Loucy (cell line): Measurements from ENCODE around the gene AFF1.

Source experiments
- H2AFZ ChIP-seq: fragments of 200-600 bp; sonication (generic); 2 replicates; pipeline ENCODE4 v1.6.0; 2016; ENCODE audit warnings: antibody characterized with exemption, mild to moderate bottlenecking, low read length, moderate library complexity
- H3F3A ChIP-seq: fragments of 200-600 bp; 2 replicates; pipeline ENCODE4 v1.6.0; 2016; ENCODE audit warnings: antibody characterized with exemption, low read depth, mild to moderate bottlenecking
- H3K27me3 ChIP-seq: fragments of 200-600 bp; sonication (generic); 2 replicates; pipeline ENCODE4 v1.6.1; 2014; ENCODE audit warnings: low read length, mild to moderate bottlenecking; ENCODE audit not compliant: insufficient read depth, poor library complexity, severe bottlenecking
- H3K36me3 ChIP-seq: fragments of 200-600 bp; sonication (generic); 2 replicates; pipeline ENCODE4 v1.6.1; 2016; ENCODE audit warnings: low read length; ENCODE audit not compliant: insufficient read depth
- H3K4me1 ChIP-seq: fragments of 200-600 bp; sonication (generic); 2 replicates; pipeline ENCODE4 v1.5.1; 2014; ENCODE audit warnings: low read length, mild to moderate bottlenecking; ENCODE audit not compliant: insufficient read depth, poor library complexity, severe bottlenecking
- H3K4me2 ChIP-seq: fragments of 200-600 bp; sonication (generic); 2 replicates; pipeline ENCODE4 v1.6.0; 2014; ENCODE audit warnings: antibody characterized with exemption, low read length, low read depth, mild to moderate bottlenecking; ENCODE audit not compliant: poor library complexity, severe bottlenecking
- H3K4me3 ChIP-seq: fragments of 200-600 bp; sonication (generic); 2 replicates; pipeline ENCODE4 v1.5.1; 2014; ENCODE audit warnings: low read length, mild to moderate bottlenecking, mixed read lengths; ENCODE audit not compliant: poor library complexity, severe bottlenecking
- H3K79me2 ChIP-seq: fragments of 200-600 bp; sonication (generic); 2 replicates; pipeline ENCODE4 v1.6.1; 2014; ENCODE audit warnings: low read length; ENCODE audit not compliant: insufficient read depth
- H3K9ac ChIP-seq: fragments of 200-600 bp; sonication (generic); 2 replicates; pipeline ENCODE4 v1.6.0; 2014; ENCODE audit warnings: mild to moderate bottlenecking, low read depth, low read length, moderate library complexity; ENCODE audit not compliant: poor library complexity, severe bottlenecking
- H3K9me2 ChIP-seq: fragments of 200-600 bp; sonication (generic); replicated peaks from 2 replicates; pipeline ENCODE4 v1.6.1; 2016; ENCODE audit warnings: low read depth, low read length, mixed read lengths
- H3K9me3 ChIP-seq: fragments of 200-600 bp; sonication (generic); 2 replicates; pipeline ENCODE4 v1.6.1; 2014; ENCODE audit warnings: mild to moderate bottlenecking, antibody characterized with exemption, low read length, low read depth; ENCODE audit not compliant: insufficient read depth
- H4K20me1 ChIP-seq: fragments of 200-600 bp; sonication (generic); 2 replicates; pipeline ENCODE4 v1.6.0; 2014; ENCODE audit warnings: antibody characterized with exemption, low read length, mild to moderate bottlenecking; ENCODE audit not compliant: insufficient read depth, poor library complexity, severe bottlenecking
- EZH2phosphoT487 ChIP-seq: fragments of 200-600 bp; IDR thresholded peaks from 2 replicates; pipeline ENCODE4 v1.6.1; 2018; ENCODE audit warnings: antibody characterized with exemption, mild to moderate bottlenecking, moderate library complexity, borderline replicate concordance
- TF ChIP-seq, protein P1 (sequence below): fragments of 200-600 bp; sonication (generic); conservative IDR thresholded peaks from 2 replicates; pipeline ENCODE4 v1.5.1; 2014; ENCODE audit warnings: mild to moderate bottlenecking, antibody characterized with exemption, low read length

AFF1 gene

DNA sequence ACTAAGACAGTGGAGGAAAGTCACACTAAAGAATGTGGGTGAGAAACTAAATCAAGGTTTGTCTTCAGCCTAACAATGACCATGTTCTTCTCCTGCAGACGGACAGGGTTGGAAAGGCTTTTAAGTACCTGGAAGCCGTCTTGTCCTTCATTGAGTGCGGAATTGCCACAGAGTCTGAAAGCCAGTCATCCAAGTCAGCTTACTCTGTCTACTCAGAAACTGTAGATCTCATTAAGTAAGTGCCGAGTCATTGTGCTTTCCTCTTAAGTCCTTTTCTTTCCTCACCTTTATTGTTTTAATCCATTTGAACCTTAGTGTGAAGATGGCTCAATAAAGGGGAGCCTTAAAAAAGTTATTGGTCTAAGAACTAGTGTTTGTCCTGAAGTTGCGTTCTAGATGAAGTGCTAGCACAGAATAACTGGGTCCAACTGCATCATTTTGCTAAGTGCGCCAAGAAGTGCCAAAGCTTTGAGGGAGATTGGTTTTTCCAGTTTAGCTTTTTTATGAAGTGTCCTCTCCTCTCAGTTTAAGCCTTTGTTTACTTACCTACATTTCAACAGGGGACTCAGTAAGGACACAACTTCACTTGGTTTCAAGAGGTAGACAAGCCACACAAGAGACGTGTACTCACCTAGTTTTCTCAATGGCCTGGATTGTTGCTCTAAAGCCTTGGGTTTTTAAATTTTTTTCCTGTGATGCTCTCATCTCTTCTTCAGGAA, 196.3 kb downstream of the AFF1 start:
- H2AFZ ChIP-seq = no peak overlapping the region
- H4K20me1 ChIP-seq = no peaks in the 10 kb centered on the region
- TF ChIP-seq EZH2phosphoT487 = no peak
- TF ChIP-seq, protein P1, sequence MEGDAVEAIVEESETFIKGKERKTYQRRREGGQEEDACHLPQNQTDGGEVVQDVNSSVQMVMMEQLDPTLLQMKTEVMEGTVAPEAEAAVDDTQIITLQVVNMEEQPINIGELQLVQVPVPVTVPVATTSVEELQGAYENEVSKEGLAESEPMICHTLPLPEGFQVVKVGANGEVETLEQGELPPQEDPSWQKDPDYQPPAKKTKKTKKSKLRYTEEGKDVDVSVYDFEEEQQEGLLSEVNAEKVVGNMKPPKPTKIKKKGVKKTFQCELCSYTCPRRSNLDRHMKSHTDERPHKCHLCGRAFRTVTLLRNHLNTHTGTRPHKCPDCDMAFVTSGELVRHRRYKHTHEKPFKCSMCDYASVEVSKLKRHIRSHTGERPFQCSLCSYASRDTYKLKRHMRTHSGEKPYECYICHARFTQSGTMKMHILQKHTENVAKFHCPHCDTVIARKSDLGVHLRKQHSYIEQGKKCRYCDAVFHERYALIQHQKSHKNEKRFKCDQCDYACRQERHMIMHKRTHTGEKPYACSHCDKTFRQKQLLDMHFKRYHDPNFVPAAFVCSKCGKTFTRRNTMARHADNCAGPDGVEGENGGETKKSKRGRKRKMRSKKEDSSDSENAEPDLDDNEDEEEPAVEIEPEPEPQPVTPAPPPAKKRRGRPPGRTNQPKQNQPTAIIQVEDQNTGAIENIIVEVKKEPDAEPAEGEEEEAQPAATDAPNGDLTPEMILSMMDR = no peak
- H3K79me2 ChIP-seq = no peaks in the 10 kb centered on the region
- H3F3A ChIP-seq = no peaks in the 10 kb centered on the region
- no peaks in the 10 kb centered on the region for H3K27me3 ChIP-seq
- no peak overlapping the region for H3K4me3 ChIP-seq
- H3K9me3 ChIP-seq = no peaks in the 10 kb centered on the region
- no peak overlapping the region for H3K4me2 ChIP-seq
- H3K36me3 ChIP-seq = peaks cover 96% of the 10 kb centered on the region
- no peaks in the 10 kb centered on the region for H3K4me1 ChIP-seq
- H3K9me2 ChIP-seq = no peaks in the 10 kb centered on the region
- H3K9ac ChIP-seq = no peak overlapping the region

DNA sequence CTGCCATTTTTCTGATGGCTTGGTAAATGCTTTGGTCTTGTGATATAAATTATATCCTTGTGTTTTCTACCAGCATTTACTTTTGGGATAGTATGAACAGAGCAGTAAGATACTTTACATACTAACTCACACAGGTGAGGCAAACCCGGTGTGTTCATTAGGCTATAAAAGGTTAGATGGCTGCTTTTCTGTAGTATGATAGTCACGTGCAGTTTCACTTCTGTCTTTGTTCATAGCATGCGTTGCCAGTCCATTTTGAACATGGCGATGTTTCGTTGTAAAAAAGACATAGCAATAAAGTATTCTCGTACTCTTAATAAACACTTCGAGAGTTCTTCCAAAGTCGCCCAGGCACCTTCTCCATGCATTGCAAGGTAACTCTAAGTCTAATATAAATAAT, 197.2 kb downstream of the AFF1 start:
- no peak overlapping the region for H2AFZ ChIP-seq
- peaks cover 96% of the 10 kb centered on the region for H3K36me3 ChIP-seq
- no peak overlapping the region for H3K4me2 ChIP-seq
- H3K4me3 ChIP-seq = no peak overlapping the region
- no peaks in the 10 kb centered on the region for H3K27me3 ChIP-seq
- TF ChIP-seq EZH2phosphoT487 = no peak
- TF ChIP-seq, protein P1 = no peak
- no peaks in the 10 kb centered on the region for H3K79me2 ChIP-seq
- H3K4me1 ChIP-seq = no peaks in the 10 kb centered on the region
- H3K9me3 ChIP-seq = no peaks in the 10 kb centered on the region
- H3K9ac ChIP-seq = no peak overlapping the region
- H3F3A ChIP-seq = no peaks in the 10 kb centered on the region
- no peaks in the 10 kb centered on the region for H3K9me2 ChIP-seq
- no peaks in the 10 kb centered on the region for H4K20me1 ChIP-seq

DNA sequence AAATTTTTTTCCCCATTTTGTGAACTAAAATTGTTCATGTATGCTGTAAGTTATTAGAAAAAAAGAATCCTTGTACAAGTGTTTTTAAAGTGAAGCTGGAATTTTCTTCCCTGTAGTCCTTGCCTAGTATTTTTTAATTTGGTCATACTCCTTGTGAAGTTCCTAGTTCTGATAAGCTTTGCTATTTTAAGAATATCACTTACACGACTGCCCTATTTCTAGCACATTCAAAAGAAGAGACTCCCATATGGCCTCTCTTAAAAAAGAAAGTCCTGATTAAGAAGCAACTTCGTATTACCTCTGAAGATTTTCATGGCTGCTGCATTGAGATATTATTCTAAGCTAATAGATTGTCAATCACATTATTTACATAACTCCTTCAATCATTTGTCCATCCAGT, 198.4 kb downstream of the AFF1 start:
- H3K36me3 ChIP-seq = peaks cover 96% of the 10 kb centered on the region
- H3K27me3 ChIP-seq = no peaks in the 10 kb centered on the region
- H3K9ac ChIP-seq = no peak overlapping the region
- H3F3A ChIP-seq = no peaks in the 10 kb centered on the region
- TF ChIP-seq, protein P1 = no peak
- TF ChIP-seq EZH2phosphoT487 = no peak
- H3K4me3 ChIP-seq = no peak overlapping the region
- no peak overlapping the region for H2AFZ ChIP-seq
- H3K4me2 ChIP-seq = no peak overlapping the region
- H3K9me3 ChIP-seq = no peaks in the 10 kb centered on the region
- H4K20me1 ChIP-seq = no peaks in the 10 kb centered on the region
- H3K4me1 ChIP-seq = no peaks in the 10 kb centered on the region
- H3K79me2 ChIP-seq = no peaks in the 10 kb centered on the region
- no peaks in the 10 kb centered on the region for H3K9me2 ChIP-seq
